22Rv1 (cell line): ENCODE data around the gene PIGR.

ENCODE experiments used
- CTCF ChIP-seq: fragments of 450-650 bp; IDR thresholded peaks from 2 replicates; pipeline ENCODE4 v1.5.1; 2017; ENCODE audit warnings: mild to moderate bottlenecking
- ZFX ChIP-seq: fragments of 450-650 bp; IDR thresholded peaks from 2 replicates; pipeline ENCODE4 v1.6.1; 2017; ENCODE audit warnings: antibody characterized with exemption, borderline replicate concordance

GRCh38 chr1:206962272-206962671 lies 16.0 kb upstream of the PIGR start:
- TF ChIP-seq CTCF (no peak), ZFX (no peak)
